GM19099 (cell line): ENCODE data around the gene INHBE.
A peak's percentile ranks its signal among the peaks of the same experiment; 100 is the strongest.

Experiments used
- POLR2A ChIP-seq: IDR thresholded peaks from 3 replicates; pipeline ENCODE4 v1.6.1; 2011; ENCODE audit warnings: low read depth; ENCODE audit not compliant: insufficient read length; ENCODE audit errors: extremely low read depth

The INHBE gene

DNA sequence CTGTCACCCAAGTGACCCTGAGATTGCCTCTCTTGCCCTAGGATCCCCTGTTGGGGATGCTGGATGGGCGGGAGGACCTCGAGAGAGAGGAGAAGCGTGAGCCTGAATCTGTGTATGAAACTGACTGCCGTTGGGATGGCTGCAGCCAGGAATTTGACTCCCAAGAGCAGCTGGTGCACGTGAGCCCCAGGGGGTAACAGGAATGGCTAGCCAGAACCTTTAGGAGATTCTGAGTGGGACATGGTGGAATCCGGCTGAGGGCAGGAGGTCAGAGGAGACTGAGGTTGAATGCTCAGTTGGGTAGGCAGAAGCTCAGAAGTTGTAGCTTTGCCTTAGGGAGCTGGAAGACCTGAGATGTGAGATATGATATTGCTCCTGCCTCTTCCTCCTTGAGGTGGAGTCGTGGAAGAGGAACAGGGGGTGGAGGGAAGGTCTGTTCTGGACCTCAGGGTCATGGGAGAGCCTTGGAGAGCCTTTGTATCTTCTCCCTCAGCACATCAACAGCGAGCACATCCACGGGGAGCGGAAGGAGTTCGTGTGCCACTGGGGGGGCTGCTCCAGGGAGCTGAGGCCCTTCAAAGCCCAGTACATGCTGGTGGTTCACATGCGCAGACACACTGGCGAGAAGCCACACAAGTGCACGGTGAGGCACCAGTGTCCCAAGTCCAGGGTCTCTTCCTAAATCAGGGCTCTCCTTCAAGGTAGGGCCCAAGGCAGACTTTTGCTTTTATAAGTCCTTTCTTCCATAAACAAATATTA lies 10.8 kb downstream of the INHBE start:
- TF ChIP-seq POLR2A, result no peak

DNA sequence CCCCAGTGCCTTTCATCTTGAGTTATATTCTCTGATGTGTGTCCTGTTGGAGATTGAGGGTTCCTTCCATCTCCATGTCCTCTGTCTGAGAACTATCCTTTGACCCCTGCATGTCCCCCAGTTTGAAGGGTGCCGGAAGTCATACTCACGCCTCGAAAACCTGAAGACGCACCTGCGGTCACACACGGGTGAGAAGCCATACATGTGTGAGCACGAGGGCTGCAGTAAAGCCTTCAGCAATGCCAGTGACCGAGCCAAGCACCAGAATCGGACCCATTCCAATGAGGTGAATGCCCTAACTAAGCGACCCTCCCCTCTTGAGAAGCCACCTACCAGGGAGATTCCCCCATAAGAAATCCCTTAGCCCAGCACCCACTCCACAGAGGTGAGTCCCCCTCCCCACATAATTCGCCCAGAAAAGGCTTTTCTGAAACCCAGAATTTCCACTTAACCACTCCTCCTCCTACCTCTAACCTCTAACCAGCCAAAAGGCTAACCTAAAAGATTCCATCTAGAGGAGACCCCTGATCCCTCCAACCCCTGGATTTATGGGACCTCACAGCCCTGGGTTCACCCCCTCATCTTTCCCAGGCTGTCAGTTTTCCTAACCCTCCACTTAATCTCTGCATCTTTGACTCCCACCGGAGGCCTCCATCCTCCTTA lies 12.2 kb downstream of the INHBE start:
- TF ChIP-seq POLR2A, result no peak

DNA sequence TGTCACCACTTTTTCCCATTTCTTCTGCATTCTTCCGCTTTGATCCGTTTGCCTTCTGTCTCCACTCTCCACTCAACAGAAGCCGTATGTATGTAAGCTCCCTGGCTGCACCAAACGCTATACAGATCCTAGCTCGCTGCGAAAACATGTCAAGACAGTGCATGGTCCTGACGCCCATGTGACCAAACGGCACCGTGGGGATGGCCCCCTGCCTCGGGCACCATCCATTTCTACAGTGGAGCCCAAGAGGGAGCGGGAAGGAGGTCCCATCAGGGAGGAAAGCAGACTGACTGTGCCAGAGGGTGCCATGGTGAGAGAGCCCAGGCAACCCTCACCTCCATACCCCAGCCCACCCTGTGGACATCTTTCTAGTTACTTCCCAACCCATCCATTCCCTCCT lies 12.8 kb downstream of the INHBE start:
- peak; percentile 22 for TF ChIP-seq POLR2A

DNA sequence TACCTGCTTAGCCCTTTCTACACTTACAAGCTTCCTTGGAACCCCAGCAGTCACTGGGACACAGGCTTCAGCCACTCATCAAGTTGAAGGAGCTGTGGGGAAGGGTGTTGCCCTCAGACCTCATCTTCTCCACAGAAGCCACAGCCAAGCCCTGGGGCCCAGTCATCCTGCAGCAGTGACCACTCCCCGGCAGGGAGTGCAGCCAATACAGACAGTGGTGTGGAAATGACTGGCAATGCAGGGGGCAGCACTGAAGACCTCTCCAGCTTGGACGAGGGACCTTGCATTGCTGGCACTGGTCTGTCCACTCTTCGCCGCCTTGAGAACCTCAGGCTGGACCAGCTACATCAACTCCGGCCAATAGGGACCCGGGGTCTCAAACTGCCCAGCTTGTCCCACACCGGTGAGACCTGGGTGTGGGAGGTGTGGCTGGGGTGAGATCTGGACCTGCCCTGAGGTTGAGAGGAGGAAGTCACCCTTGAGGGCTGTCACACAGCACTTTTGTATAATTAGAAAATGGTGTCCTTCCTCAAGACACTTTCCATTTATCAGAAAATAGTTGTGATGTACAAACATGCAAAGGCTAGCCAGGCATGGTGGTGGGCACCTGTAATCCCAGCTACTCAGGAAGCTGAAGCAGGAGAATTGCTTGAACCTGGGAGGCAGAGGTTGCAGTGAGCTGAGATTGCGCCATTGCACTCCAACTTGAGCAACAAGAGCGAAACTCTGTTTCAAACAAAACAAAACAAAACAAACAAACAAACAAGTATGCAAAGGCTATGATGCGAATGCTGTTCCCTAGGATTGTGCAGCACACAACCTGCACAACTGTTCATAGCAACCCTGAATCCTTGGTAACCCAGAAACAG lies 14.4 kb downstream of the INHBE start:
- no peak for TF ChIP-seq POLR2A

DNA sequence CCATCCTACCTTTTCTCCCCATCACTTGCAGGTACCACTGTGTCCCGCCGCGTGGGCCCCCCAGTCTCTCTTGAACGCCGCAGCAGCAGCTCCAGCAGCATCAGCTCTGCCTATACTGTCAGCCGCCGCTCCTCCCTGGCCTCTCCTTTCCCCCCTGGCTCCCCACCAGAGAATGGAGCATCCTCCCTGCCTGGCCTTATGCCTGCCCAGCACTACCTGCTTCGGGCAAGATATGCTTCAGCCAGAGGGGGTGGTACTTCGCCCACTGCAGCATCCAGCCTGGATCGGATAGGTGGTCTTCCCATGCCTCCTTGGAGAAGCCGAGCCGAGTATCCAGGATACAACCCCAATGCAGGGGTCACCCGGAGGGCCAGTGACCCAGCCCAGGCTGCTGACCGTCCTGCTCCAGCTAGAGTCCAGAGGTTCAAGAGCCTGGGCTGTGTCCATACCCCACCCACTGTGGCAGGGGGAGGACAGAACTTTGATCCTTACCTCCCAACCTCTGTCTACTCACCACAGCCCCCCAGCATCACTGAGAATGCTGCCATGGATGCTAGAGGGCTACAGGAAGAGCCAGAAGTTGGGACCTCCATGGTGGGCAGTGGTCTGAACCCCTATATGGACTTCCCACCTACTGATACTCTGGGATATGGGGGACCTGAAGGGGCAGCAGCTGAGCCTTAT lies 15.3 kb downstream of the INHBE start:
- no peak for TF ChIP-seq POLR2A

DNA sequence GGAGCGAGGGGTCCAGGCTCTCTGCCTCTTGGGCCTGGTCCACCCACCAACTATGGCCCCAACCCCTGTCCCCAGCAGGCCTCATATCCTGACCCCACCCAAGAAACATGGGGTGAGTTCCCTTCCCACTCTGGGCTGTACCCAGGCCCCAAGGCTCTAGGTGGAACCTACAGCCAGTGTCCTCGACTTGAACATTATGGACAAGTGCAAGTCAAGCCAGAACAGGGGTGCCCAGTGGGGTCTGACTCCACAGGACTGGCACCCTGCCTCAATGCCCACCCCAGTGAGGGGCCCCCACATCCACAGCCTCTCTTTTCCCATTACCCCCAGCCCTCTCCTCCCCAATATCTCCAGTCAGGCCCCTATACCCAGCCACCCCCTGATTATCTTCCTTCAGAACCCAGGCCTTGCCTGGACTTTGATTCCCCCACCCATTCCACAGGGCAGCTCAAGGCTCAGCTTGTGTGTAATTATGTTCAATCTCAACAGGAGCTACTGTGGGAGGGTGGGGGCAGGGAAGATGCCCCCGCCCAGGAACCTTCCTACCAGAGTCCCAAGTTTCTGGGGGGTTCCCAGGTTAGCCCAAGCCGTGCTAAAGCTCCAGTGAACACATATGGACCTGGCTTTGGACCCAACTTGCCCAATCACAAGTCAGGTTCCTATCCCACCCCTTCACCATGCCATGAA lies 16.0 kb downstream of the INHBE start:
- TF ChIP-seq POLR2A, result no peak

DNA sequence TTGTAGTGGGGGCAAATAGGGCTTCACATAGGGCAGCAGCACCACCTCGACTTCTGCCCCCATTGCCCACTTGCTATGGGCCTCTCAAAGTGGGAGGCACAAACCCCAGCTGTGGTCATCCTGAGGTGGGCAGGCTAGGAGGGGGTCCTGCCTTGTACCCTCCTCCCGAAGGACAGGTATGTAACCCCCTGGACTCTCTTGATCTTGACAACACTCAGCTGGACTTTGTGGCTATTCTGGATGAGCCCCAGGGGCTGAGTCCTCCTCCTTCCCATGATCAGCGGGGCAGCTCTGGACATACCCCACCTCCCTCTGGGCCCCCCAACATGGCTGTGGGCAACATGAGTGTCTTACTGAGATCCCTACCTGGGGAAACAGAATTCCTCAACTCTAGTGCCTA lies 16.6 kb downstream of the INHBE start:
- TF ChIP-seq POLR2A, result peak; percentile 8

DNA sequence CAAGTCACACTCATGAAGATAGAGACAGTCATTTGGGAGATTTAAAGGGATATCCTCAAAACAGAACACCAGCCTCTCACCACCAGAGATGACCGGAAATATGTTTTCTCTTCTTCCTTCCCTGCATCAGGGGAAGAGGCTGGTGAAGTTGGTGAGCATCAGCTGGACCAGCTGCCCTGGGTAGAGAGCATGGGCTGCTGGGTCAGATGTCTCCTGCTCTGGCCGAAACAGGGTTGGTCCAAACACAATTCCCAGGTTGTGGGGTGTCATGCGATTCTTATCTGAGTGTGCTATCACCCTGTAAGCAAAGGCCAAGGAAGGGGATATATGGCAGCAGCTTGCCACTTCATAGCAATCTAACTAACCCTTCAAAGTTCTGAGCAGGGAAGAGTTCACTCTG lies 17.3 kb downstream of the INHBE start:
- TF ChIP-seq POLR2A, result no peak

DNA sequence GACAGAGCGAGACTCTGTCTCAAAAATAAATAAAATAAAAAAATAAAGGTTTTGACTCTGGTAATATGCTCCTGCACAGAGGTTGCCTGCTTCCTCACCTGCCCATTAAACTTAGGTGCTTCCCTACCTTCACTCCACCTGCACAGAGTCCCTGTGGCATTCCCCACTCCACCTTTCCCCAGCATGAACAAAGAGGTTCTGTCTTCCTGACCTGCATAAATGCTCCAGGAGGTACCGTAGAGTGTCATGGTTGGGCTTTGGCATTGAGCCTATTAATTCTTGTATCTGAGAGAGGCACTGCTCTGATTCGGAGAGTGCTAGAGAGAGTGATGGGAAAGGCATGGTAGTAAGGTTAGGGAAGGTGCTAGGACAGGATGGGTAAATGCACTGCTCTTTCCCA lies 18.3 kb downstream of the INHBE start:
- TF ChIP-seq POLR2A, result no peak

DNA sequence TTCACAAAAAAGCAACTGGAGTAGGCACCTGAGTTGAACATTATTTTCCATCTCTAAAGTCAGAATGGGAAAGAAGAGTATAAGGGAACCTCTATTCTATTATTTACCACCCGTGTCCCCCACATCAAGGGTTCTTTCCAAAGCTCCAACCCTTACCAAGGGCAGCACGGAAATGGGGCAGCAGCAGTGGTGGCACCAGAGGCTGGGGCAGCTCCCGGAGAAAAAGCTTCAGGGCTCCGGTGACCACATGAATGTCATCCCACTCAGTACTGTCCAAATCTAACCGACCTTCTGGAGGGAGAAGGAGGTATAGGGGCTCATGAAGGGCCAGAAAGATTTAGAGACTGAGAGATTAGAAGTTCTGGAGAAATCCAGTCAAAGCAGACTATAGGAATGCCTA lies 18.8 kb downstream of the INHBE start:
- no peak for TF ChIP-seq POLR2A

DNA sequence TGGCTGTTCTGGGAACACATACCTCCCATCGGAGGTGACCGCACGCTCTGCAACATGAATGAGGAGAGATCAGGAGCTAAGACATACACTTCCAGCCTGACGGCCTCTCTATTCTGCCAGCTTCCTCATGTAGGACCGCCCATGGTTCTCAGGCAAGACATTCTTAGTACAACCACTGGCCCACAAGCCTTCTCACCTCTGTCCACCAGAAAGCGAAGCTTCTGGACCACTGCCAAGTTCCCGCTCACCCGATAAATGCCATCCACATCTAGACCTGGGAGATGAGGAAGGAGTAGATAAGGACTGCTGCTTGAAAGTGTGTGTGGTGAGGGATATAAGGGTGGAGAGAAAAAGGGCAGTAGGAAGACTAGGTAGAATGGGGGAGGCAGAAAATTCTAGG lies 19.3 kb downstream of the INHBE start:
- TF ChIP-seq POLR2A, result no peak

DNA sequence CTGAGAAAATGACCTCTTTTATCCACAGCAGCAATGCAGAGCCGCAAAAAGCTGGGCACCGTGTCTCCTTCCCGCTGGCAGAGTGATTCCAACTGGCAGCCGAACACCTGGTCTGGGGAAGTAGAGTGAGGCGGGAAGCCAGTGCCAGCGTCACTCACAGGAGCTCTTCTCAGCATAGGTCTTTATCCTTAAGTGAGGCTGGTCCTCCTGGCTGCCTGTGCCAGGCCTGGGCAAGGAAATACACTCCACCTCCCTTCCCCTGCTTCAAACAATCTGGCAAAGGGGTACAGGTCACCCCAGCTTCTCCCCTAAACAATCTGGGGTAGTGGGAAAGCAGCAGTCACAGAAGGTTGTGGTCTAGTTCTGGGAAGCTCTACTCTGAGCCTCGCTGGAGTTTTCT lies 19.8 kb downstream of the INHBE start:
- TF ChIP-seq POLR2A, result no peak

DNA sequence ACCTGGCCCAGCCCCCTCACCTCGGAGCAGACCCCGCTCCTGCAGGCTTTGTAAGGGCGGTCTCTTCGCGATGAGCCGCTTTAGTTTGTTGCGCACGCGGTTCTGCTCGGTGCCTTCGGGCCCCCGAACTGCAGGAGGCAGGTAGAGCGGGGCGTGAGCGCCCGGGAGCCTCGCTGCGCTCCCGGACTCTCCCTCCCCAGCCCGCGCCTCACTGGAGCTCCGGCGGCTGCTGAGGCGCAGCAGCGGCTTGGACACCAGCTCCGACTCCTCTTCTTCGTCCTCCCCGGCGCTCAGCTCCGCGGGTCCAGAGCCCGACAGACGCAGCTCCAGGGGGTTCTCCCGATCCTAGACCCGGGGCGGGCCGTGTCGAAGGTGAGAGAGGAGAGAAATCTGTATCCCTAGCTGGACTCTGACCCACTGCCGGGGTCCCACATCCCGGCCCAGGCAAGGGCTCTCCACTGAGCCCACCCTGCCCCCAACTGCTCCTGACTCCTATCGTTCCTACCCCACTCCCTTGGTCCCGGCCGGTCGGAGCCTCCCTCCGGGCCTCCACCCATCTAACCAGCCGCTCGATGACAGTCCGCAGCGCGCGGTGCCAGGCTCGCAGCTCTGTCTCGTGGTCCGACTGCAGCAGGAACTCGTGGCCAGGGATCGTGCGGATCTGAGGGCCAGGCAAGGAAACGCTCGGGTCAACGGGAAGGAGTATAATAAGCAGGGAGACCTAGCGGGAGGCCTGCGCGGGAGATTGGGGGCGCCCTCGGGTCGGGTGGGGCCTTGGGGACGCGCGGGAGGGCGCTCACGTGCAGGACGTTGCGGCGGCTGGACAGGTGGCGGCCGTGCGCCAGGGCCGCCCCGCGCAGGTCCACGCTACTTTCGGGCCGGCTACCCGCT lies 20.4 kb downstream of the INHBE start:
- TF ChIP-seq POLR2A, result no peak
